HCT116 (cell line): ENCODE data around the gene MIEN1. TPM values are rescaled to one million over a fixed set of nuclear protein-coding genes. Genes with fewer than 3 reads are reported as not detected.
A peak's percentile ranks its signal among the peaks of the same experiment; 100 is the strongest.

Experiments
- ATAC-seq: fragments of 200-7000 bp; cut with Tn5 transposase; 2 replicates; pipeline ENCODE4 v1.9.1; 2020; ENCODE audit warnings: mild to moderate bottlenecking, moderate library complexity
- BruUV-seq: library from RNA; stranded (reverse); fragments of 400-500 nt; replicated peaks from 2 replicates; lab custom pipeline; 2021; lab: Mats Ljungman, UMichigan
- CTCF ChIA-PET: fragments of 300-600 bp; sonication (Branson Sonifier 250); formaldehyde crosslinking; loops from one replicate; lab custom pipeline; 2021; ENCODE audit warnings: antibody characterized with exemption; lab: Charles Lee
- POLR2A ChIA-PET: fragments of 300-600, 350-600 bp; sonication (Branson Sonifier 250); formaldehyde crosslinking; loops from one replicate; lab custom pipeline; 2021; ENCODE audit warnings: antibody characterized with exemption; lab: Charles Lee
- RAD21 ChIA-PET, 2 experiments: fragments of 300-600 bp; sonication (Branson Sonifier 250); formaldehyde crosslinking; loops; one replicate each; lab custom pipeline; 2023; ENCODE audit warnings: low total read pairs in 2 of 2; ENCODE audit not compliant: uncharacterized antibody in 2 of 2, unreplicated experiment in 2 of 2, low non-redundant PET in 1 of 2; lab: Charles Lee
- DNase-seq: peaks from one replicate; pipeline ENCODE4 v3.0.0-alpha.2; 2010; ENCODE audit warnings: low read depth, low spot score
- H2AFZ ChIP-seq: fragments of 200-600 bp; shearing (Covaris generic), sonication (generic); 2 replicates; pipeline ENCODE4 v1.6.1; 2017; ENCODE audit warnings: low read depth, mixed run types, mixed read lengths, antibody characterized with exemption, low read length; ENCODE audit not compliant: poor library complexity, severe bottlenecking
- H3K27ac ChIP-seq: 2 replicates; pipeline ENCODE4 v1.5.1; 2012; ENCODE audit warnings: low read depth, low read length
- H3K27me3 ChIP-seq: fragments of 200-600 bp; sonication (generic); 2 replicates; pipeline ENCODE4 v1.6.1; 2016; ENCODE audit warnings: mixed run types, low read length, mixed read lengths; ENCODE audit not compliant: insufficient read depth
- H3K36me3 ChIP-seq, 2 experiments: fragments of 200-500 bp in 1 of 2; fragments of 200-600 bp in 1 of 2; sonication (Bioruptor generic) in 1 of 2; sonication (generic) in 1 of 2; 2 replicates each; pipeline versions ENCODE4 v1.5.1 to v1.6.1; 2014 to 2016; ENCODE audit warnings: low read length in 2 of 2, inconsistent platforms in 1 of 2, mixed read lengths in 1 of 2, mixed run types in 1 of 2; ENCODE audit not compliant: insufficient read depth in 2 of 2, control insufficient read depth in 1 of 2
- H3K4me1 ChIP-seq, 2 experiments: fragments of 200-600 bp in 1 of 2; sonication (generic) in 1 of 2; 2 replicates each; pipeline versions ENCODE4 v1.5.1 to v1.6.1; 2012 to 2017; ENCODE audit warnings: low read length in 2 of 2, inconsistent platforms in 1 of 2, mild to moderate bottlenecking in 1 of 2, mixed read lengths in 1 of 2, mixed run types in 1 of 2, moderate library complexity in 1 of 2; ENCODE audit not compliant: insufficient read depth in 2 of 2, control insufficient read depth in 1 of 2
- H3K4me2 ChIP-seq: fragments of 200-600 bp; sonication (generic); 2 replicates; pipeline ENCODE4 v1.6.1; 2017; ENCODE audit warnings: mixed run types, low read length, mixed read lengths
- H3K4me3 ChIP-seq, 2 experiments: fragments of 200-600 bp in 1 of 2; sonication (generic) in 1 of 2; replicated peaks in 1 of 2; 2 replicates each; pipeline ENCODE4 v1.5.1; 2011 to 2016; ENCODE audit warnings: low read length in 2 of 2, control low read depth in 1 of 2, low read depth in 1 of 2, mild to moderate bottlenecking in 1 of 2, mixed read lengths in 1 of 2, mixed run types in 1 of 2
- H3K79me2 ChIP-seq: fragments of 200-600 bp; sonication (generic); 2 replicates; pipeline ENCODE4 v1.6.1; 2017; ENCODE audit warnings: mild to moderate bottlenecking, mixed run types, low read length, moderate library complexity, mixed read lengths; ENCODE audit not compliant: insufficient read depth
- H3K9ac ChIP-seq: fragments of 200-600 bp; sonication (generic); 2 replicates; pipeline ENCODE4 v1.6.1; 2016; ENCODE audit warnings: low read length, mixed read lengths
- H3K9me2 ChIP-seq: fragments of 200-600 bp; sonication (generic), shearing (Covaris generic); 2 replicates; pipeline ENCODE4 v1.6.1; 2017; ENCODE audit warnings: mixed run types, mild to moderate bottlenecking, moderate library complexity; ENCODE audit not compliant: insufficient read depth
- H3K9me3 ChIP-seq, 2 experiments: fragments of 200-500 bp in 1 of 2; fragments of 200-600 bp in 1 of 2; sonication (Bioruptor generic) in 1 of 2; sonication (generic) in 1 of 2; 2 replicates each; pipeline ENCODE4 v1.6.1; 2014 to 2017; ENCODE audit warnings: low read length in 2 of 2, mixed read lengths in 2 of 2, inconsistent platforms in 1 of 2, low read depth in 1 of 2, mild to moderate bottlenecking in 1 of 2, mixed run types in 1 of 2, moderate library complexity in 1 of 2; ENCODE audit not compliant: control insufficient read depth in 1 of 2, insufficient read depth in 1 of 2
- H4K20me1 ChIP-seq: fragments of 200-600 bp; sonication (generic), shearing (Covaris generic); 2 replicates; pipeline ENCODE4 v1.6.1; 2017; ENCODE audit warnings: mixed run types, mild to moderate bottlenecking, moderate library complexity; ENCODE audit not compliant: insufficient read depth
- EZH2phosphoT487 ChIP-seq: fragments of 200-600 bp; IDR thresholded peaks from 2 replicates; pipeline ENCODE4 v1.6.1; 2018; ENCODE audit warnings: antibody characterized with exemption, borderline replicate concordance
- JUND ChIP-seq: IDR thresholded peaks from 2 replicates; pipeline ENCODE4 v1.6.1; 2012
- POLR2AphosphoS5 ChIP-seq: IDR thresholded peaks from 2 replicates; pipeline ENCODE4 v1.6.1; 2011; ENCODE audit warnings: mild to moderate bottlenecking, low read depth, low read length, moderate library complexity
- RAD21 ChIP-seq: IDR thresholded peaks from 2 replicates; pipeline ENCODE4 v1.6.1; 2012; ENCODE audit warnings: low read depth, mild to moderate bottlenecking
- SIN3A ChIP-seq: IDR thresholded peaks from 2 replicates; pipeline ENCODE4 v1.6.1; 2012; ENCODE audit warnings: low read depth
- TCF7L2 ChIP-seq: IDR thresholded peaks from 2 replicates; pipeline ENCODE4 v1.7.0; 2011; ENCODE audit warnings: borderline replicate concordance, inconsistent platforms; ENCODE audit not compliant: insufficient read depth, insufficient read length; ENCODE audit errors: extremely low read depth
- intact Hi-C: fragments of 100-400 bp; cut with micrococcal nuclease; formaldehyde crosslinking; loops from 2 replicates; pipeline ENCODE4 v1.10.0; 2022
- total RNA-seq: library from RNA; stranded (reverse); gene quantifications from one replicate; pipeline ENCODE4 v1.2.1, GENCODE V29; 2021; ENCODE audit not compliant: unreplicated experiment
- TF ChIP-seq, protein P1 (sequence below): IDR thresholded peaks from 2 replicates; pipeline ENCODE4 v1.6.1; 2011; ENCODE audit warnings: mild to moderate bottlenecking, low read length, moderate library complexity; ENCODE audit not compliant: insufficient replicate concordance; ENCODE audit errors: extremely low read depth
- TF ChIP-seq, protein P2 (sequence below): IDR thresholded peaks from 2 replicates; pipeline ENCODE4 v1.6.1; 2012
- TF ChIP-seq, protein P3 (sequence below): IDR thresholded peaks from 2 replicates; pipeline ENCODE4 v1.6.1; 2012; ENCODE audit warnings: low read depth

Gene MIEN1
- total RNA-seq, 1 experiment from 2014 or later = 73.9 TPM

DNA sequence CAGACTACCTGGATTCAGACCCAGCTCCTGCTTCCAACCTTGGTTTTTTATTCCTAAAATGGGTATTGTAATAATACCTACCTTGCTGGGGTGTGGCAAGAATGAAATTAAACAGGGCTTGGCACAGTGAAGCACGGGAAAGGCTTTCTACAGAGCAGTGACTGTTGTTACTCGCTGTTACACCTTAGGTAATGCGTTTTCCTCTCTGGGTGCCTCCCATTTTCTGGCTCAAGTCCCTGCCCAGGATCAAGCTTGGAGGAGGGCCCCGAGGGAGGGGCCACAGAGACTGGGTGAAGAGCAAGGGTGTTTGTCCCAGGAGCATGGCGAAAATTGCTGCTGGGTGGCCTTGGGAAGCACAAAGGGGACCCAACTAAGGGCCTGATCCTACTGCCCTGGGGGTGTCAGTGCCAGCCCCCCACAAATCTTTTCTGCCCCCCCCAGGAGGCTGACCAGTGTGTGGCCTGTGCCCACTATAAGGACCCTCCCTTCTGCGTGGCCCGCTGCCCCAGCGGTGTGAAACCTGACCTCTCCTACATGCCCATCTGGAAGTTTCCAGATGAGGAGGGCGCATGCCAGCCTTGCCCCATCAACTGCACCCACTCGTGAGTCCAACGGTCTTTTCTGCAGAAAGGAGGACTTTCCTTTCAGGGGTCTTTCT, 13.3 kb downstream of the MIEN1 start:
- POLR2A ChIA-PET = no interaction called here
- no peak for ATAC-seq
- peaks cover 0 to 20% of the 10 kb centered on the region in 2 experiments; a peak in 3 of 4 replicates for H3K36me3 ChIP-seq
- no peaks in the 10 kb centered on the region for H3K4me1 ChIP-seq
- intact Hi-C loops = no loop called here
- H3K9me3 ChIP-seq = no peaks in the 10 kb centered on the region
- H3K9me2 ChIP-seq = no peaks in the 10 kb centered on the region
- no peak overlapping the region for H3K4me2 ChIP-seq
- no peak for DNase-seq
- TF ChIP-seq JUND = no peak
- TF ChIP-seq, all 23 proteins: peak for 0
- Histone ChIP-seq H2AFZ (no peak overlapping the region), H3K79me2 (no peaks in the 10 kb centered on the region), H3K27ac (0 out of 2 replicates have a peak overlapping the region, but pooled peaks have one; percentile 22), H4K20me1 (no peaks in the 10 kb centered on the region), H3K4me3 (no peak overlapping the region), H3K9ac (no peak overlapping the region), H3K27me3 (no peaks in the 10 kb centered on the region)
- no TSS peak for BruUV-seq
- ChIA-PET RAD21 (no interaction called here), CTCF (no interaction called here)

DNA sequence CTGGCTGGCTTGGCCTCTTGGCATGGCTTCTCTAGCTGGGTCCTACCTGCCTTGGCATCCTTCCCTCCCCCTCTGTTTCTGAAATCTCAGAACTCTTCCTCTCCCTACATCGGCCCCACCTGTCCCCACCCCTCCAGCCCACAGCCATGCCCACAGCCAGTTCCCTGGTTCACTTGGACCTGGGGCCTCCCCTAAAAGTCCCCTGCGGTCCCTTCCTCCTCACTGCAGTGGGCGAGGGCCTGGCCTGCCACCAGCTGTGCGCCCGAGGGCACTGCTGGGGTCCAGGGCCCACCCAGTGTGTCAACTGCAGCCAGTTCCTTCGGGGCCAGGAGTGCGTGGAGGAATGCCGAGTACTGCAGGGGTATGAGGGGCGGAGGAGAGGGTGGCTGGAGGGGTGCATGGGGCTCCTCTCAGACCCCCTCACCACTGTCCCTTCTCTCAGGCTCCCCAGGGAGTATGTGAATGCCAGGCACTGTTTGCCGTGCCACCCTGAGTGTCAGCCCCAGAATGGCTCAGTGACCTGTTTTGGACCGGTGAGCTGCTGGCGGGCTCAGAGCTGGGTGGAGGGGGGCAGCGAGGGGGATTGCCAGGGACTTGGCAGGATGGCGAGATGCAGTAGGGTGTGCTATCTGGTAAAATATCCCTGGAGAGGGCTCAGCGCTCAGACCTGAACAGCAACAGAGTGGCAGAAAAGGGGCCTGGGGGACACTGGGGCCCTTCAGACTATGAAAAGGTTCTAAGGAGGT, 14.1 kb downstream of the MIEN1 start:
- DNase-seq = no peak
- H2AFZ ChIP-seq = no peak overlapping the region
- TF ChIP-seq SIN3A = no peak
- TF ChIP-seq TCF7L2 = no peak
- TF ChIP-seq, protein P1, sequence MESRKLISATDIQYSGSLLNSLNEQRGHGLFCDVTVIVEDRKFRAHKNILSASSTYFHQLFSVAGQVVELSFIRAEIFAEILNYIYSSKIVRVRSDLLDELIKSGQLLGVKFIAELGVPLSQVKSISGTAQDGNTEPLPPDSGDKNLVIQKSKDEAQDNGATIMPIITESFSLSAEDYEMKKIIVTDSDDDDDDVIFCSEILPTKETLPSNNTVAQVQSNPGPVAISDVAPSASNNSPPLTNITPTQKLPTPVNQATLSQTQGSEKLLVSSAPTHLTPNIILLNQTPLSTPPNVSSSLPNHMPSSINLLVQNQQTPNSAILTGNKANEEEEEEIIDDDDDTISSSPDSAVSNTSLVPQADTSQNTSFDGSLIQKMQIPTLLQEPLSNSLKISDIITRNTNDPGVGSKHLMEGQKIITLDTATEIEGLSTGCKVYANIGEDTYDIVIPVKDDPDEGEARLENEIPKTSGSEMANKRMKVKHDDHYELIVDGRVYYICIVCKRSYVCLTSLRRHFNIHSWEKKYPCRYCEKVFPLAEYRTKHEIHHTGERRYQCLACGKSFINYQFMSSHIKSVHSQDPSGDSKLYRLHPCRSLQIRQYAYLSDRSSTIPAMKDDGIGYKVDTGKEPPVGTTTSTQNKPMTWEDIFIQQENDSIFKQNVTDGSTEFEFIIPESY = no peak
- TF ChIP-seq, protein P2, sequence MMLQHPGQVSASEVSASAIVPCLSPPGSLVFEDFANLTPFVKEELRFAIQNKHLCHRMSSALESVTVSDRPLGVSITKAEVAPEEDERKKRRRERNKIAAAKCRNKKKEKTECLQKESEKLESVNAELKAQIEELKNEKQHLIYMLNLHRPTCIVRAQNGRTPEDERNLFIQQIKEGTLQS = no peak
- no peak for TF ChIP-seq RAD21
- no peak for TF ChIP-seq EZH2phosphoT487
- TF ChIP-seq, protein P3, sequence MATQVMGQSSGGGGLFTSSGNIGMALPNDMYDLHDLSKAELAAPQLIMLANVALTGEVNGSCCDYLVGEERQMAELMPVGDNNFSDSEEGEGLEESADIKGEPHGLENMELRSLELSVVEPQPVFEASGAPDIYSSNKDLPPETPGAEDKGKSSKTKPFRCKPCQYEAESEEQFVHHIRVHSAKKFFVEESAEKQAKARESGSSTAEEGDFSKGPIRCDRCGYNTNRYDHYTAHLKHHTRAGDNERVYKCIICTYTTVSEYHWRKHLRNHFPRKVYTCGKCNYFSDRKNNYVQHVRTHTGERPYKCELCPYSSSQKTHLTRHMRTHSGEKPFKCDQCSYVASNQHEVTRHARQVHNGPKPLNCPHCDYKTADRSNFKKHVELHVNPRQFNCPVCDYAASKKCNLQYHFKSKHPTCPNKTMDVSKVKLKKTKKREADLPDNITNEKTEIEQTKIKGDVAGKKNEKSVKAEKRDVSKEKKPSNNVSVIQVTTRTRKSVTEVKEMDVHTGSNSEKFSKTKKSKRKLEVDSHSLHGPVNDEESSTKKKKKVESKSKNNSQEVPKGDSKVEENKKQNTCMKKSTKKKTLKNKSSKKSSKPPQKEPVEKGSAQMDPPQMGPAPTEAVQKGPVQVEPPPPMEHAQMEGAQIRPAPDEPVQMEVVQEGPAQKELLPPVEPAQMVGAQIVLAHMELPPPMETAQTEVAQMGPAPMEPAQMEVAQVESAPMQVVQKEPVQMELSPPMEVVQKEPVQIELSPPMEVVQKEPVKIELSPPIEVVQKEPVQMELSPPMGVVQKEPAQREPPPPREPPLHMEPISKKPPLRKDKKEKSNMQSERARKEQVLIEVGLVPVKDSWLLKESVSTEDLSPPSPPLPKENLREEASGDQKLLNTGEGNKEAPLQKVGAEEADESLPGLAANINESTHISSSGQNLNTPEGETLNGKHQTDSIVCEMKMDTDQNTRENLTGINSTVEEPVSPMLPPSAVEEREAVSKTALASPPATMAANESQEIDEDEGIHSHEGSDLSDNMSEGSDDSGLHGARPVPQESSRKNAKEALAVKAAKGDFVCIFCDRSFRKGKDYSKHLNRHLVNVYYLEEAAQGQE = no peak
- no peak for TF ChIP-seq POLR2AphosphoS5
- TF ChIP-seq, all 23 proteins: peak for 0
- no peak overlapping the region for H3K27ac ChIP-seq
- POLR2A ChIA-PET = no interaction called here
- no peak for ATAC-seq
- H4K20me1 ChIP-seq = no peaks in the 10 kb centered on the region
- H3K9ac ChIP-seq = no peak overlapping the region
- CTCF ChIA-PET = interaction anchor here (2.1 kb wide), 1 partner anchor 13 kb away, joined by 4 read pairs; no protein-coding TSS in a partner anchor
- H3K4me1 ChIP-seq = no peaks in the 10 kb centered on the region
- RAD21 ChIA-PET = no interaction called here
- peaks cover 0 to 23% of the 10 kb centered on the region in 2 experiments; a peak in 3 of 4 replicates for H3K36me3 ChIP-seq
- no peak overlapping the region for H3K4me3 ChIP-seq
- H3K27me3 ChIP-seq = no peaks in the 10 kb centered on the region
- H3K9me2 ChIP-seq = no peaks in the 10 kb centered on the region
- BruUV-seq = no TSS peak
- H3K79me2 ChIP-seq = no peaks in the 10 kb centered on the region
- H3K4me2 ChIP-seq = no peak overlapping the region
- intact Hi-C loops = no loop called here
- H3K9me3 ChIP-seq = no peaks in the 10 kb centered on the region
